Body of pancreas (tissue), 4 donors: Measurements from ENCODE around the gene MROH8. TPM values are rescaled to one million over a fixed set of nuclear protein-coding genes. Genes with fewer than 3 reads are reported as not detected.
"Not testable (repeated sequence)": the region's sequence is repeated elsewhere in the genome, so short reads cannot be mapped to it uniquely, and the experiment has no call there.

Experiments
- ATAC-seq: fragments of 150-250 bp; one replicate; pipeline ENCODE4 v1.9.1; 2016
- DNase-seq, 4 donors: peaks; one replicate each; pipeline ENCODE4 v3.0.0-alpha.2; 2019
- H3K27ac ChIP-seq, 4 donors: fragments of 200-600 bp; sonication (generic); 1 replicate in 3 of 4; 2 replicates in 1 of 4; pipeline versions ENCODE4 v1.5.1 to v1.6.1; 2016 to 2019; ENCODE audit warnings: mild to moderate bottlenecking in 1 of 4, mixed read lengths in 1 of 4, moderate library complexity in 1 of 4
- H3K27me3 ChIP-seq, 2 donors: fragments of 200-600 bp; sonication (generic); one replicate each; pipeline ENCODE4 v1.6.0; 2016; ENCODE audit warnings: mild to moderate bottlenecking in 1 of 2
- H3K36me3 ChIP-seq, 2 donors: fragments of 200-600 bp; sonication (generic); replicated peaks in 1 of 2; 2 replicates each; pipeline ENCODE4 v1.5.1; 2016; ENCODE audit warnings: low read depth in 2 of 2; ENCODE audit not compliant: insufficient read depth in 1 of 2
- H3K4me1 ChIP-seq: fragments of 200-600 bp; sonication (generic); one replicate; pipeline ENCODE4 v1.6.0; 2016
- H3K4me3 ChIP-seq, 2 donors: fragments of 200-600 bp; sonication (generic); 1 replicate in 1 of 2; 2 replicates in 1 of 2; pipeline ENCODE4 v1.5.1; 2016 to 2019
- H3K9me3 ChIP-seq, 3 donors: fragments of 200-600 bp; sonication (generic); 1 replicate in 2 of 3; 2 replicates in 1 of 3; pipeline ENCODE4 v1.5.1; 2016
- POLR2A ChIP-seq, 3 donors: fragments of 450-650 bp; IDR thresholded peaks; one replicate each; pipeline ENCODE4 v1.6.1; 2016; ENCODE audit warnings: antibody characterized with exemption in 3 of 3, mild to moderate bottlenecking in 2 of 3
- WGBS, 2 donors: methylation state at CpG; one replicate each; pipeline ENCODE4 v1.1.5; 2017; 5-methylcytosine and 5-hydroxymethylcytosine counted together
- intact Hi-C: fragments of 100-400 bp; cut with DNase I; formaldehyde crosslinking; loops from one replicate; pipeline ENCODE4 v1.15.1; 2023
- total RNA-seq, 2 donors: library from RNA; depleted of rRNA; stranded (reverse); fragments of >200 nt; gene quantifications; one replicate each; pipeline ENCODE4 v1.1.0, GENCODE V29; 2016
- TF ChIP-seq, protein P1 (sequence below), 7 experiments: fragments of 450-650 bp in 4 of 7; fragments of 200-600 bp in 3 of 7; sonication (generic) in 3 of 7; IDR thresholded peaks; one replicate each; pipeline ENCODE4 v1.5.1; 2016 to 2019; ENCODE audit warnings: antibody characterized with exemption in 7 of 7

Gene MROH8
- total RNA-seq, 2 donors from 2014 or later = 0.78 to 13.5 TPM

DNA sequence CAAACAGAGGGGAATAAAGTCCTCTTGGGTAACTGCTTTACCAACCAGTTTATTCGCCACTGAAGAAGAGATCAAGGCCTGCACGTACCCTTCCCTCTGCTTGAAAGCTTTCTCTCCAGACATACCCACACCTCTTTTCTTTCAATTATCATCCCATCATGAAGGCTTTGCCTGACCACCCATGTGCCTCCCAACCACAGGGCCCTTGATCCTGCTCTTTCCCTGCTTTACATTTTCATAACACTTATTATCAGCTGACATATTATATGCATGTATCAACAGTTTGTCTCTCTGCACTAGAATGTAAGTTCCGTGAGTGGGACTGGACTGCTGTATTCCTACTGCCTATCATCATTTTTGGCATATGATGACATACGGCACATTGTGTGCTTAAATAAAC lies 21.1 kb downstream of the MROH8 start:
- DNase-seq = no peak
- no peak for ATAC-seq
- Histone ChIP-seq H3K36me3 (no peaks in the 10 kb centered on the region), H3K27me3 (no peaks in the 10 kb centered on the region), H3K9me3 (no peaks in the 10 kb centered on the region), H3K4me3 (no peak overlapping the region), H3K4me1 (no peaks in the 10 kb centered on the region), H3K27ac (no peak overlapping the region)
- intact Hi-C loops = no loop called here
- 91 to 94% methylated on average over 4 of the region's 4 CpGs for WGBS, 2 donors
- TF ChIP-seq, protein P1, sequence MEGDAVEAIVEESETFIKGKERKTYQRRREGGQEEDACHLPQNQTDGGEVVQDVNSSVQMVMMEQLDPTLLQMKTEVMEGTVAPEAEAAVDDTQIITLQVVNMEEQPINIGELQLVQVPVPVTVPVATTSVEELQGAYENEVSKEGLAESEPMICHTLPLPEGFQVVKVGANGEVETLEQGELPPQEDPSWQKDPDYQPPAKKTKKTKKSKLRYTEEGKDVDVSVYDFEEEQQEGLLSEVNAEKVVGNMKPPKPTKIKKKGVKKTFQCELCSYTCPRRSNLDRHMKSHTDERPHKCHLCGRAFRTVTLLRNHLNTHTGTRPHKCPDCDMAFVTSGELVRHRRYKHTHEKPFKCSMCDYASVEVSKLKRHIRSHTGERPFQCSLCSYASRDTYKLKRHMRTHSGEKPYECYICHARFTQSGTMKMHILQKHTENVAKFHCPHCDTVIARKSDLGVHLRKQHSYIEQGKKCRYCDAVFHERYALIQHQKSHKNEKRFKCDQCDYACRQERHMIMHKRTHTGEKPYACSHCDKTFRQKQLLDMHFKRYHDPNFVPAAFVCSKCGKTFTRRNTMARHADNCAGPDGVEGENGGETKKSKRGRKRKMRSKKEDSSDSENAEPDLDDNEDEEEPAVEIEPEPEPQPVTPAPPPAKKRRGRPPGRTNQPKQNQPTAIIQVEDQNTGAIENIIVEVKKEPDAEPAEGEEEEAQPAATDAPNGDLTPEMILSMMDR (IDR thresholded peaks at IDR 0.05) = no peak
- no peak for TF ChIP-seq POLR2A (IDR thresholded peaks at IDR 0.05)

DNA sequence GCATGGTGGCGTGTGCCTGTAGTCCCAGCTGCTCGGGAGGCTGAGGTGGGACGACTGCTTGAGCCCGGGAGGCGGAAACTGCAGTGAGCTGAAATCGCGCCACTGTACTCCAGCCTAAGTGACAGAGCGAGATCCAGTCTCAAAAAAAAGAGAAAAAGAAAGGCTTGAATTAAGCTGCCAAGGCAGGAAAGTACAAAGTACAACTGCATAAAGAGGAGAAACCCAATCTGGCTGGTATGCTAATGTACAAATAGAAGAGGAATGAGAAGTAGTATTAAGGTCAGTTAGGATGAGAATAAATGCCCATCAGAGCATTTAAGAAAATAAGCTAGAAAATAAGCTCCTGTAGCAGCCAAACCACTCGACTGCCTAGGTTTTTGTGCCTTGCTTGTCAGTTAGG lies 23.4 kb downstream of the MROH8 start:
- no peak for ATAC-seq
- WGBS, 2 donors = 87 to 89% methylated on average over 9 of the region's 9 CpGs

DNA sequence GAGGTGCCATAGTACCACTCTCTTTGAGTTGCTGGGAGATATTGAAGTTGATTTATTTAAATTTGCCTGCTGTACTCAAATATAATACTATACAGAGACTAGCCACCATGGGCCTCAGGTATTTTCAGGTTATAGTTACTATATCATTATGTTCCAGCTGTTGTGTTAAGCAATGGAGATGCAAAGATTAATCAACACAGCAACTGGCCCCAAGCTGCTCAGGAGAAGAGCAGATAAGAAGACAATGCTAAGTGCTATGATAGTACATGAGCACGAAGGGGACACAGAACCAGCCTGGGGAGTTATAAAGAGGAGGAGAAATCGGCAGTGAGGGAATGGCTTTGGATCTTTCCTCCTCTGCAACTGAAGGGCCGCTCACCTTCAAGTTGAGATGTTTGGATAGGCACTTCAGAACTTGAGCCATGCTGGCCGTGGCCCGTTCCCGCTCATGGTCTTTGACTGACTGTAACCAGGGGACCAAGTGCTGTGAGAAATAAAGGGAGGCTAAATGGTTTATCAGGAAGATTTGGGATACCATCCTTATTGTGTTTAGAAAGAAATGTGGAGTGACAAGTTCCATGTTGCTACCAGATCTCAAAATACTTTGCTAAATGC lies 24.6 kb downstream of the MROH8 start:
- H3K27me3 ChIP-seq = no peaks in the 10 kb centered on the region
- H3K36me3 ChIP-seq = no peaks in the 10 kb centered on the region
- H3K4me3 ChIP-seq = no peak overlapping the region
- intact Hi-C loops = no loop called here
- WGBS, 2 donors = 94 to 95% methylated on average over 6 of the region's 6 CpGs
- ATAC-seq (no peak), DNase-seq (no peak)
- no peak overlapping the region for H3K27ac ChIP-seq
- no peak for TF ChIP-seq POLR2A (IDR thresholded peaks at IDR 0.05)
- TF ChIP-seq, protein P1 (IDR thresholded peaks at IDR 0.05) = no peak
- H3K4me1 ChIP-seq = no peaks in the 10 kb centered on the region
- H3K9me3 ChIP-seq = no peaks in the 10 kb centered on the region

More for the DNA sequence above, 23.4 kb downstream of the MROH8 start:
- no peak overlapping the region for H3K4me3 ChIP-seq
- H3K4me1 ChIP-seq = no peaks in the 10 kb centered on the region
- no peaks in the 10 kb centered on the region for H3K36me3 ChIP-seq
- H3K27me3 ChIP-seq = no peaks in the 10 kb centered on the region
- TF ChIP-seq POLR2A (IDR thresholded peaks at IDR 0.05) = no peak
- TF ChIP-seq, protein P1 (IDR thresholded peaks at IDR 0.05) = no peak
- H3K9me3 ChIP-seq = no peaks in the 10 kb centered on the region
- H3K27ac ChIP-seq = no peak overlapping the region
- DNase-seq = no peak
- intact Hi-C loops = no loop called here

DNA sequence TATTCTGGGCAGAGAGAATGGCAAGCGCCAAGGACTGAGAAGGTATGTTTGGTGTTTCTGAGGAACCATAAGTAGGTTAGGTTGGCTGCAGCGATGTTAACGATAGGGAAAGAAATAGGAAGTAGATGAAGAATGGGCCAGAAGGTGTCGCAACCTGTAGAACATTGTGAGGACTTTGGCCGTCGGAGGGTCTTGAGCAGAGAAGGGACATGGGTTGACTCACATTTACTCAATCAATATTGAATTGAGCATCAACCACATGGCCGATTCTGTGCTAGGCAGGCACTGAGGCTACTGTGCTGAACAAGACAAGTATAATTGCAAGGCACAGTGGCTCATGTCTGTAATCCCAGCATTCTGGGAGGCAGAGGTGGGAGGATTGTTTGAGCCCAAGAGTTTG lies 27.1 kb downstream of the MROH8 start:
- H3K9me3 ChIP-seq = no peaks in the 10 kb centered on the region
- DNase-seq (no peak), ATAC-seq (no peak)
- H3K4me1 ChIP-seq = no peaks in the 10 kb centered on the region
- H3K4me3 ChIP-seq = no peak overlapping the region
- H3K27ac ChIP-seq = no peak overlapping the region
- 76 to 84% methylated on average over 7 of the region's 7 CpGs for WGBS, 2 donors
- intact Hi-C loops = no loop called here
- TF ChIP-seq, protein P1 (IDR thresholded peaks at IDR 0.05) = no peak
- no peak for TF ChIP-seq POLR2A (IDR thresholded peaks at IDR 0.05)
- H3K27me3 ChIP-seq = no peaks in the 10 kb centered on the region
- no peaks in the 10 kb centered on the region for H3K36me3 ChIP-seq

DNA sequence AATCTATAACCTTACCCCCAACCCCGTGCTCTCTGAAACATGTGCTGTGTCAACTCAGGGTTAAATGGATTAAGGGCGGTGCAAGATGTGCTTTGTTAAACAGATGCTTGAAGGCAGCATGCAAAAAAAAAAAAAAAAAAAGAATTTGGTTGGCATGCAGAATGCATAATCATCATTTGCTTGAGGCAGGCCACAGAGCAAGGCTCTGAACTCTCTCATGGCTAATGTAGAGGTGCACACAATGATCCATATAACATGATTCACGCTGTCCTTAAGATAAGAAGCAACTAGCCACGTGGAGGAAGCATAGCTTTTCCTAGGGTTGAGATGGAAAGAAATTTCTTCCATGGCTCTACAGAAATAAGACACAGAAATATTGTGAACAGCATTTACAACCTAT lies 27.8 kb downstream of the MROH8 start:
- Histone ChIP-seq H3K27ac (no peak overlapping the region), H3K4me3 (no peak overlapping the region), H3K9me3 (no peaks in the 10 kb centered on the region), H3K36me3 (no peaks in the 10 kb centered on the region), H3K27me3 (no peaks in the 10 kb centered on the region), H3K4me1 (no peaks in the 10 kb centered on the region)
- TF ChIP-seq POLR2A (IDR thresholded peaks at IDR 0.05) = no peak
- TF ChIP-seq, protein P1 (IDR thresholded peaks at IDR 0.05) = no peak
- no peak for ATAC-seq
- intact Hi-C loops = no loop called here
- DNase-seq = no peak
- 66 to 75% methylated on average over 2 to 4 of the region's 4 CpGs for WGBS, 2 donors

DNA sequence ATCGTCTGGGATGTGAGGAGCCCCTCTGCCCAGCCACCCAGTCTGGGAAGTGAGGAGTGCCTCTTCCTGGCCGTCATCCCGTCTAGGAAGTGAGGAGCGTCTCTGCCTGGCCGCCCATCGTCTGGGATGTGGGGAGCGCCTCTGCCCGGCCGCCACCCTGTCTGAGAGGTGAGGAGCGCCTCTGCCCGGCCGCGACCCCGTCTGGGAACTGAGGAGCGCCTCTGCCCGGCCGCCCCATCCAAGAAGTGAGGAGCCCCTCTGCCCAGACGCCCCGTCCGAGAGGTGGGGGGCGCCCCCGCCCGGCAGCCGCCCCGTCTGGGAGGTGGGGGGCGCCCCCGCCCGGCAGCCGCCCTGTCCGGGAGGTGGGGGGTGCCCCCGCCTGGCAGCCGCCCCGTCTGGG lies 28.5 kb downstream of the MROH8 start:
- H3K36me3 ChIP-seq, H3K9me3 ChIP-seq, intact Hi-C loops, ATAC-seq, H3K27me3 ChIP-seq, H3K4me1 ChIP-seq, DNase-seq, H3K27ac ChIP-seq, H3K4me3 ChIP-seq: not testable (repeated sequence)
- WGBS, 2 donors = 89% methylated on average over 14 of the region's 33 CpGs; no CpG with 5 or more reads in 1 of the 2 donors
